Measurements from ENCODE around the gene MED29. TPM values are rescaled to one million over a fixed set of nuclear protein-coding genes. Genes with fewer than 3 reads are reported as not detected.

MED29 gene
- total and polyA plus RNA-seq, 2 donors (not counting 1 experiment from before 2014, with no cell fraction given): 33.0 to 47.5 TPM

GRCh38 chr19:39380521-39381502 lies 10.4 kb upstream of the MED29 start:
- Histone ChIP-seq H3K9ac (ENCODE audit: low read length) (no peak overlapping the region), H3K4me1 (ENCODE audit: control insufficient read depth in 2 of 2, insufficient read depth in 2 of 2, low read length in 2 of 2) (peaks cover 0 to 6% of the 10 kb centered on the region in 2 donors), H2AFZ (ENCODE audit: insufficient read depth, low read depth, low read length, poor library complexity, severe bottlenecking) (no peak overlapping the region), H3K79me2 (ENCODE audit: control insufficient read depth, insufficient read depth, low read length) (no peaks in the 10 kb centered on the region), H3K9me3 (ENCODE audit: control extremely low read depth in 1 of 3, control insufficient read depth in 2 of 3, insufficient read depth in 1 of 3, low read length in 2 of 3) (no peaks in the 10 kb centered on the region), H3K4me3 (ENCODE audit: control extremely low read depth in 1 of 5, extremely low read depth in 1 of 5, insufficient read depth in 1 of 5, low read depth in 2 of 5, low read length in 4 of 5) (no peak overlapping the region), H3K27me3 (replicated peaks in 1 of 4; ENCODE audit: control extremely low read depth in 1 of 4, control insufficient read depth in 3 of 4, insufficient read depth in 4 of 4, low read length in 3 of 4) (no peaks in the 10 kb centered on the region), H4K20me1 (ENCODE audit: control insufficient read depth, insufficient read depth, low read length, poor library complexity, severe bottlenecking) (no peaks in the 10 kb centered on the region), H3K27ac (ENCODE audit: low read length in 2 of 2) (no peak overlapping the region), H3K4me2 (replicated peaks; ENCODE audit: low read depth, low read length, poor library complexity, severe bottlenecking) (no peak overlapping the region), H3K36me3 (replicated peaks in 1 of 2; ENCODE audit: control extremely low read depth in 1 of 2, control insufficient read depth in 1 of 2, extremely low read depth in 1 of 2, insufficient read depth in 2 of 2, low read length in 1 of 2) (peaks cover 4 to 87% of the 10 kb centered on the region in 2 experiments)
- no peaks in the 10 kb centered on the region for H3K9me3 Mint-ChIP-seq (ENCODE audit: insufficient read depth)
- POLR2A ChIA-PET: interaction anchor here (0.5 kb wide), 1 partner anchor 22 kb away, joined by 4 read pairs; no protein-coding TSS in a partner anchor
- TF ChIP-seq EZH2 (IDR thresholded peaks at IDR 0.05; ENCODE audit: borderline replicate concordance, insufficient read depth, low read depth, low read length, poor library complexity, severe bottlenecking): no peak
- no peak for TF ChIP-seq CTCF (IDR thresholded peaks at IDR 0.05)
- 95% methylated on average over 15 of the region's 17 CpGs for WGBS (ENCODE audit: insufficient coverage)
- ATAC-seq (ENCODE audit: low read depth): no peak
- H3K27me3 Mint-ChIP-seq: no peaks in the 10 kb centered on the region
- CTCF ChIA-PET: interaction anchor here (0.6 kb wide), 1 partner anchor 258 kb away, joined by 3 read pairs; no protein-coding TSS in a partner anchor
- no peak for DNase-seq
- intact Hi-C loops (cut with micrococcal nuclease): no loop called here
- peak overlapping the region; percentile 15 for H3K27ac Mint-ChIP-seq
- no peak overlapping the region for H3K4me3 Mint-ChIP-seq
- peaks cover 7% of the 10 kb centered on the region for H3K4me1 Mint-ChIP-seq

All from B cell (primary cell).